Measurements from ENCODE around the gene SOBP.

GRCh38 chr6:107473660-107474059 is 16.3 kb upstream of the SOBP start:
- no peak for TF ChIP-seq REST (IDR thresholded peaks at IDR 0.05; ENCODE audit: unreplicated experiment)
- TF ChIP-seq, protein P1, sequence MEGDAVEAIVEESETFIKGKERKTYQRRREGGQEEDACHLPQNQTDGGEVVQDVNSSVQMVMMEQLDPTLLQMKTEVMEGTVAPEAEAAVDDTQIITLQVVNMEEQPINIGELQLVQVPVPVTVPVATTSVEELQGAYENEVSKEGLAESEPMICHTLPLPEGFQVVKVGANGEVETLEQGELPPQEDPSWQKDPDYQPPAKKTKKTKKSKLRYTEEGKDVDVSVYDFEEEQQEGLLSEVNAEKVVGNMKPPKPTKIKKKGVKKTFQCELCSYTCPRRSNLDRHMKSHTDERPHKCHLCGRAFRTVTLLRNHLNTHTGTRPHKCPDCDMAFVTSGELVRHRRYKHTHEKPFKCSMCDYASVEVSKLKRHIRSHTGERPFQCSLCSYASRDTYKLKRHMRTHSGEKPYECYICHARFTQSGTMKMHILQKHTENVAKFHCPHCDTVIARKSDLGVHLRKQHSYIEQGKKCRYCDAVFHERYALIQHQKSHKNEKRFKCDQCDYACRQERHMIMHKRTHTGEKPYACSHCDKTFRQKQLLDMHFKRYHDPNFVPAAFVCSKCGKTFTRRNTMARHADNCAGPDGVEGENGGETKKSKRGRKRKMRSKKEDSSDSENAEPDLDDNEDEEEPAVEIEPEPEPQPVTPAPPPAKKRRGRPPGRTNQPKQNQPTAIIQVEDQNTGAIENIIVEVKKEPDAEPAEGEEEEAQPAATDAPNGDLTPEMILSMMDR (conservative IDR thresholded peaks at IDR 0.05; ENCODE audit: low read depth in 2 of 2), result no peak
- TF ChIP-seq EZH2phosphoT487 (IDR thresholded peaks at IDR 0.05; ENCODE audit: unreplicated experiment), result no peak
- no peak for TF ChIP-seq POLR2AphosphoS5 (IDR thresholded peaks at IDR 0.05; ENCODE audit: low read depth)
